Mesendoderm (in vitro differentiated cells): Measurements from ENCODE around the gene ITFG1.
"Not testable (repeated sequence)": the region's sequence is repeated elsewhere in the genome, so short reads cannot be mapped to it uniquely, and the experiment has no call there.

Experiments used
- DNase-seq: peaks from one replicate; pipeline ENCODE4 v3.0.0; 2013
- H2AK5ac ChIP-seq: 2 replicates; pipeline ENCODE4 v1.6.1; 2013; ENCODE audit warnings: low read length, inconsistent platforms
- H2BK120ac ChIP-seq: 2 replicates; pipeline ENCODE4 v1.6.1; 2013; ENCODE audit warnings: low read depth, mild to moderate bottlenecking, low read length, moderate library complexity, mixed read lengths
- H2BK15ac ChIP-seq: replicated peaks from 2 replicates; pipeline ENCODE4 v1.6.1; 2013; ENCODE audit warnings: low read depth, mild to moderate bottlenecking, moderate library complexity
- H2BK5ac ChIP-seq: 2 replicates; pipeline ENCODE4 v1.6.1; 2013; ENCODE audit warnings: low read length, inconsistent platforms
- H3K18ac ChIP-seq: 2 replicates; pipeline ENCODE4 v1.6.1; 2013; ENCODE audit warnings: mild to moderate bottlenecking, low read length, mixed read lengths
- H3K23ac ChIP-seq: one replicate; pipeline ENCODE4 v1.6.1; 2013; ENCODE audit warnings: low read length
- H3K27ac ChIP-seq: 2 replicates; pipeline ENCODE4 v1.5.1; 2013; ENCODE audit warnings: low read depth, mild to moderate bottlenecking, inconsistent platforms, low read length, moderate library complexity
- H3K27me3 ChIP-seq: 2 replicates; pipeline ENCODE4 v1.6.1; 2013; ENCODE audit warnings: low read length, control low read depth, mild to moderate bottlenecking, inconsistent platforms; ENCODE audit not compliant: insufficient read depth, poor library complexity
- H3K36me3 ChIP-seq: 2 replicates; pipeline ENCODE4 v1.6.1; 2013; ENCODE audit warnings: low read length, inconsistent platforms; ENCODE audit not compliant: control insufficient read depth, insufficient read depth
- H3K4ac ChIP-seq: one replicate; pipeline ENCODE4 v1.6.1; 2013; ENCODE audit warnings: low read depth, mild to moderate bottlenecking, low read length, moderate library complexity
- H3K4me1 ChIP-seq: 2 replicates; pipeline ENCODE4 v1.6.1; 2013; ENCODE audit warnings: low read depth, low read length, inconsistent platforms; ENCODE audit not compliant: control insufficient read depth
- H3K4me2 ChIP-seq: 2 replicates; pipeline ENCODE4 v1.6.1; 2013; ENCODE audit warnings: low read length
- H3K4me3 ChIP-seq: 2 replicates; pipeline ENCODE4 v1.5.1; 2013; ENCODE audit warnings: mild to moderate bottlenecking, low read length
- H3K56ac ChIP-seq: one replicate; pipeline ENCODE4 v1.6.1; 2013; ENCODE audit warnings: low read length
- H3K79me1 ChIP-seq: 2 replicates; pipeline ENCODE4 v1.6.1; 2013; ENCODE audit warnings: low read length, inconsistent platforms
- H3K79me2 ChIP-seq: 2 replicates; pipeline ENCODE4 v1.6.1; 2013; ENCODE audit warnings: mild to moderate bottlenecking, low read length; ENCODE audit not compliant: control insufficient read depth, insufficient read depth
- H3K9ac ChIP-seq: 2 replicates; pipeline ENCODE4 v1.6.1; 2013; ENCODE audit warnings: low read length, inconsistent platforms
- H4K5ac ChIP-seq: one replicate; pipeline ENCODE4 v1.6.1; 2013; ENCODE audit warnings: low read length
- H4K8ac ChIP-seq: one replicate; pipeline ENCODE4 v1.6.1; 2013; ENCODE audit warnings: low read depth, mild to moderate bottlenecking, control low read depth, low read length, moderate library complexity
- WGBS: extraction: QIAGEN DNeasy Blood & Tissue Kit; methylation state at CpG from one replicate; pipeline ENCODE4 v1.1.7; 2013; ENCODE audit warnings: low lambda C conversion rate, missing lambda C conversion rate; ENCODE audit not compliant: insufficient coverage; ENCODE audit errors: extremely low coverage; 5-methylcytosine and 5-hydroxymethylcytosine counted together

The ITFG1 gene

DNA sequence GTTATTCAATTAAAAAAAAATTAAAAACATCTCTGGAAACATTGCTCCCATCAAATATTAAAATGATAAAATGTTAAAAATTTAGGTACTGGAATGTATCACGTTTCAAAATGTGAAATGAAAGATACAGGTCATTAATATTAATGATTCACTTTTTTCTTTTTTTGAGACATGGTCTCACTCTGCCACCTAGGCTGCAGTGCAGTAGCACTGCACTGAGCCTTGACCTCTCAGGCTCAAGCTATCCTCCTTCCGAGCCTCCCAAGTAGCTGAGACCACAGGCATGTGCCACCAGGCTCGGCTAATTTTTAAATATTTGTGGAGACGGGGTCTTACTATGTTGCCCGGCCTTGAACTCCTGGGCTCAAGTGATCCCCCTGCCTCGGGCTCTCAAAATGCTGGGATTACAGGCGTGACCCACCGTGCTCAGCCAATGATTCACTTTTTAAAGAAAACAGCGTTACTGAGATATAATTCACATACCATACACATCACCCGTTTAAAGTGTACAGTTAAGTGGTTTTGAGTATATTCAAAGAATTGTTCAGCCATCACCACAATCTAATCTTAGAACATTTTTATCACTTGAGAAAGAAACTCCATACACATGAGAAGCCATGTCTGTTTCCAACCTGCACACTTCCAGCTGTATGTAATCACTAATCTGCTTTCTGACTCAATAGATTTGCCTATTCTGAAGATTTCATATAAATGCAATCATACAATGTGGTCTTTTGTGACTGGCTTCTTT is 298.0 kb downstream of the ITFG1 start:
- no peak overlapping the region for H2BK5ac ChIP-seq
- no peak overlapping the region for H3K4me3 ChIP-seq
- no peaks in the 10 kb centered on the region for H3K79me1 ChIP-seq
- no peak overlapping the region for H3K56ac ChIP-seq
- no peaks in the 10 kb centered on the region for H3K36me3 ChIP-seq
- no peak overlapping the region for H2AK5ac ChIP-seq
- WGBS, result no CpG with 5 or more reads among the region's 10 CpGs
- H4K5ac ChIP-seq, result no peak overlapping the region
- no peaks in the 10 kb centered on the region for H3K4me1 ChIP-seq
- H3K18ac ChIP-seq, result no peak overlapping the region
- H4K8ac ChIP-seq, result no peak overlapping the region
- H2BK120ac ChIP-seq, result no peak overlapping the region
- no peak overlapping the region for H3K9ac ChIP-seq
- H3K27ac ChIP-seq, result no peak overlapping the region
- DNase-seq, result no peak
- no peak overlapping the region for H3K4ac ChIP-seq
- H3K23ac ChIP-seq, result no peak overlapping the region
- no peaks in the 10 kb centered on the region for H3K27me3 ChIP-seq
- no peak overlapping the region for H2BK15ac ChIP-seq
- no peak overlapping the region for H3K4me2 ChIP-seq
- no peaks in the 10 kb centered on the region for H3K79me2 ChIP-seq

DNA sequence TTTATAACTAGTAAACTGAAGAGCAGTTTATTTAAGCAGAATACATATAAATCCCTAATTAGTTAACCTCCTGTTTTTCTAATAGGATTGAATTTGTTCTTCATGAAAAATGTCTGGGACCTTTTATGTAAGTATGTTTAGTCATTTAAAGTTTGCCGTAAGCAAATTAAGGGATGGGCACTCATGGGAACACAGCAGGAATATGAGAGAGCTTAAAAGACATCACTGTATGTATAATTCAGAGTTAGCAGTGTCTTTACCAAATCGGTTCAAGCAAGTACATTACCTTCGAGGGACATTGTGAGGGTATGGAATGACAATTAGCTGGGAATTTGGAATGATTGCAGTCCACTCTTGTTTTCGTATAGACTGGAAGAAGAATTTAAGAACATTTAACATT is 299.4 kb downstream of the ITFG1 start:
- H2AK5ac ChIP-seq, result no peak overlapping the region
- no peak overlapping the region for H2BK15ac ChIP-seq
- no peak for DNase-seq
- H4K5ac ChIP-seq, result no peak overlapping the region
- H3K4me1 ChIP-seq, result no peaks in the 10 kb centered on the region
- H3K36me3 ChIP-seq, result no peaks in the 10 kb centered on the region
- H3K27me3 ChIP-seq, result no peaks in the 10 kb centered on the region
- no peak overlapping the region for H3K4me3 ChIP-seq
- H3K56ac ChIP-seq, result no peak overlapping the region
- no peak overlapping the region for H2BK5ac ChIP-seq
- H3K18ac ChIP-seq, result no peak overlapping the region
- no peak overlapping the region for H2BK120ac ChIP-seq
- H4K8ac ChIP-seq, result no peak overlapping the region
- H3K79me1 ChIP-seq, result no peaks in the 10 kb centered on the region
- no peaks in the 10 kb centered on the region for H3K79me2 ChIP-seq
- H3K27ac ChIP-seq, result no peak overlapping the region
- no peak overlapping the region for H3K4ac ChIP-seq
- WGBS, result no CpG with 5 or more reads among the region's 4 CpGs
- H3K9ac ChIP-seq, result no peak overlapping the region
- no peak overlapping the region for H3K4me2 ChIP-seq
- no peak overlapping the region for H3K23ac ChIP-seq

DNA sequence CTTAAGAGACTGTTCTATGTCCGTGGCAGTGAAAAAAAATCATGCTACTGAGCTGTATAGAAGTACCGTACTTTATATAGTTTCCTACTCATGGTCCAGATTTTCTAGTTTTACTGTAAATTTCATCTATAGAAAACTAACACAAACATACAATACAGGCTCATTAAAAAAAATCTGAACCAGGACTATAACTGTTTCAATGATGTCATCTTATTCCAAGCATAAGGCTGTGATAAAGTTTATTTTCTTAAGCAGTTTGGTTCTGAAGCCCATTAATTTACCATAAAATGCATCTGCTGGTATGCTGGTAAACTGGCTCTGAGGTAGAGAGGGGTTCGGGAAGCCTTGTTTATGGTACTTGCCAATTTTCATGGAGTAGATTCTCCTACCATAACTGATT is 300.4 kb downstream of the ITFG1 start:
- Histone ChIP-seq H3K4me2 (no peak overlapping the region), H3K27me3 (no peaks in the 10 kb centered on the region), H2BK15ac (no peak overlapping the region), H3K4me1 (no peaks in the 10 kb centered on the region), H2BK120ac (no peak overlapping the region), H4K5ac (no peak overlapping the region), H3K79me2 (no peaks in the 10 kb centered on the region), H3K23ac (no peak overlapping the region), H3K79me1 (no peaks in the 10 kb centered on the region), H2AK5ac (no peak overlapping the region), H4K8ac (no peak overlapping the region), H3K56ac (no peak overlapping the region), H3K27ac (no peak overlapping the region), H3K4me3 (no peak overlapping the region), H3K9ac (no peak overlapping the region), H2BK5ac (no peak overlapping the region), H3K4ac (no peak overlapping the region), H3K36me3 (no peaks in the 10 kb centered on the region), H3K18ac (no peak overlapping the region)
- DNase-seq, result no peak
- WGBS, result no CpG with 5 or more reads among the region's 3 CpGs

DNA sequence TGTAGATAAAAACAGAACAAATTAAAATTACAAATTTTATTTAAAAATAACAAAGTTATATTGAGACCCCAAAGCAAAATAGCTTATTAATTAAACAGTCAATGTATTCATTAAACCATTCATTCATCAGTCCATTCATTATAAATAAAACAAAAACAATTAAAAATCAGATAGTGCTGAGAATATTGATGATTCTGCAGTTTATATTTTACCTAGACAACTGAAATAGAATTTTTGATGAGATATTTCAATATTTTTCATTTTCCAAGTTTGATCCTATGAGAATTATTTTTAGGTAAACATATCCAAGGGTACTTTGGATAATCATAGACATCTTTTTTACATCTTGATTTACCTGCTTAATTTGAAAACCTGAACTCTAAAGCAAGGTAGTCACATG is 301.9 kb downstream of the ITFG1 start:
- Histone ChIP-seq H3K79me1 (no peaks in the 10 kb centered on the region), H2AK5ac (no peak overlapping the region), H3K36me3 (no peaks in the 10 kb centered on the region), H3K18ac (no peak overlapping the region), H4K5ac (no peak overlapping the region), H3K4ac (no peak overlapping the region), H3K27me3 (no peaks in the 10 kb centered on the region), H3K9ac (no peak overlapping the region), H2BK5ac (no peak overlapping the region), H2BK15ac (no peak overlapping the region), H2BK120ac (no peak overlapping the region), H4K8ac (no peak overlapping the region), H3K4me1 (no peaks in the 10 kb centered on the region), H3K4me2 (no peak overlapping the region), H3K79me2 (no peaks in the 10 kb centered on the region), H3K56ac (no peak overlapping the region), H3K4me3 (no peak overlapping the region), H3K23ac (no peak overlapping the region), H3K27ac (no peak overlapping the region)
- no peak for DNase-seq

DNA sequence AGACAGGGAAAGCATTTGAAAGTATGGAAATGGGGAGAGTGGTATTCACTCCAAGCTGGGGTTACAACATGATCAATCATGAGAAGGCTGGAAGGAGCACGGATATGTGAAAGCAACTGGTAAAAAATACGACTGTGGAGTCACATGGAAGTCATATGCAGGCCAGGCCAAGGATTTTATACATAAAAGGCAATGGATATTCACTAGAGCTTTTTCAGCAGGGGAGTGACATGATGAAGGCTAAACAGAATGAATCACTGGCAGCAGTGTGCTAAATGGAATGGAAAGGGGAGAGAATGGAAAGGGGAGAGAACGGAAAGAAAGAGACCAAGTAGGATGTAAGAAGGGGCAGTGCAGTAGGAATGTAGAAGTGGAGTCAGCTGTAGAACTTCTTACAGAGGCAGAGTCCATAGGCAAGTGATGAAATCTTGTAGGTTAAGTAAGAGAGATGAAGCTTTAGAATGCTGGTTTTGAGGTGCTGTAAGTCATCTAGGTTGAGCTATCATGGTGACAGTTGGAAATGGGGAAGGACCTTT is 304.1 kb downstream of the ITFG1 start:
- H2BK120ac ChIP-seq, result no peak overlapping the region
- H3K23ac ChIP-seq, result no peak overlapping the region
- no peak overlapping the region for H3K4me3 ChIP-seq
- no peak overlapping the region for H3K56ac ChIP-seq
- H3K4ac ChIP-seq, result no peak overlapping the region
- WGBS, result no CpG with 5 or more reads among the region's 3 CpGs
- no peaks in the 10 kb centered on the region for H3K4me1 ChIP-seq
- no peak overlapping the region for H4K8ac ChIP-seq
- H3K27me3 ChIP-seq, result no peaks in the 10 kb centered on the region
- no peaks in the 10 kb centered on the region for H3K79me1 ChIP-seq
- no peak overlapping the region for H2BK5ac ChIP-seq
- H2BK15ac ChIP-seq, result no peak overlapping the region
- no peak overlapping the region for H3K18ac ChIP-seq
- H4K5ac ChIP-seq, result no peak overlapping the region
- no peak overlapping the region for H3K9ac ChIP-seq
- no peak overlapping the region for H3K27ac ChIP-seq
- no peak for DNase-seq
- H3K79me2 ChIP-seq, result no peaks in the 10 kb centered on the region
- H3K4me2 ChIP-seq, result no peak overlapping the region
- H2AK5ac ChIP-seq, result no peak overlapping the region
- H3K36me3 ChIP-seq, result no peaks in the 10 kb centered on the region

DNA sequence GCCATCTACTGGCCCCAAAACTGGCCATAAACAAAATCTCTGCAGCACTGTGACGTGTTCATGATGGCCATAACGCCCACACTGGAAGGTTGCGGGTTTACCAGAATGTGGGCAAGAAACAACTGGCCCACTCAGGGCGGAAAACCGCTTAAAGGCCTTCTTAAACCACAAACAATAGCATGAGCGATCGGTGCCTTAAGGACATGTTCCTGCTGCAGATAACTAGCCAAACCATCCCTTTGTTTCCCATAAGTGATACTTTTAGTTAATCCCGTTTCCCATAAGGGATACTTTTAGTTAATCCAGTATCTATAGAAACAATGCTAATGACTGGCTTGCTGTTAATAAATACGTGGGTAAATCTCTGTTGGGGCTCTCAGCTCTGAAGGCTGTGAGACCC is 308.4 kb downstream of the ITFG1 start:
- H3K4ac ChIP-seq, DNase-seq, H3K36me3 ChIP-seq, H3K18ac ChIP-seq, H4K5ac ChIP-seq, H3K4me2 ChIP-seq, H3K27me3 ChIP-seq, H3K27ac ChIP-seq, H3K4me3 ChIP-seq, H3K56ac ChIP-seq, H4K8ac ChIP-seq, H3K79me1 ChIP-seq, H2BK5ac ChIP-seq, H3K23ac ChIP-seq, H2AK5ac ChIP-seq, H3K4me1 ChIP-seq, H2BK120ac ChIP-seq, H3K79me2 ChIP-seq, H2BK15ac ChIP-seq, H3K9ac ChIP-seq: not testable (repeated sequence)
- no CpG with 5 or more reads among the region's 9 CpGs for WGBS
